ENCODE results near the gene RNF152. TPM values are rescaled to one million over a fixed set of nuclear protein-coding genes. Genes with fewer than 3 reads are reported as not detected.

The RNF152 gene
- total and polyA plus RNA-seq, 2 of the 4 experiments (the other 2 are of a cell fraction): 7.5 to 18.5 TPM

DNA sequence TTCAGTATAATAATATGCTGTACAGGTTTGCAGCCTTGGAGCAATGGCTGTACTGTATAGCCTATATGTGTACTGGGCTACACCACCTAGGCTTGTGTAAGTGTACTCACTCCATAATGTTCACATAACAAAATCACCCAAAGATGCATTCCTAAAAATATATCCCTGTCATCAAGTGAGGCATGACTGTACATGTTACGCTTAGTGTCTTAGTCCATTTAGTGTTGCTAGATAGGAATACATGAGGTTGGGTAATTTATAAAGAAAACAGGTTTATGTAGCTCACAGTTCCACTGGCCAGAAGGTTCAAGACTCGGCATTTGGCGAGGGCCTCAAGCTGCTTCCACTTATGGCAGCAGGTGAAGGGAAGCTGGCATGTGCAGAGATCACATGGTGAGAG lies 31.4 kb downstream of the RNF152 start:
- Histone ChIP-seq H3K27me3 (ENCODE audit: control insufficient read depth, insufficient read depth, low read length) (no peaks in the 10 kb centered on the region), H2AFZ (replicated peaks; ENCODE audit: low read length, poor library complexity) (no peak overlapping the region), H3K27ac (ENCODE audit: insufficient read depth, low read length) (no peak overlapping the region), H3K18ac (ENCODE audit: low read depth, low read length) (no peak overlapping the region), H3K79me1 (ENCODE audit: low read depth in 1 of 2, low read length in 2 of 2) (peaks cover 27 to 70% of the 10 kb centered on the region in 2 experiments), H4K8ac (ENCODE audit: low read depth in 2 of 2, low read length in 2 of 2) (no peak overlapping the region), H3K23ac (ENCODE audit: low read depth, low read length) (no peak overlapping the region), H2AK9ac (replicated peaks; ENCODE audit: low read depth, low read length, poor library complexity) (no peak overlapping the region), H2BK120ac (ENCODE audit: low read depth, low read length) (no peak overlapping the region), H4K91ac (ENCODE audit: insufficient read depth, low read depth, low read length) (no peak overlapping the region), H4K5ac (ENCODE audit: low read depth, low read length) (no peak overlapping the region), H3K9ac (ENCODE audit: low read depth, low read length) (no peak overlapping the region), H3K14ac (replicated peaks; ENCODE audit: low read depth, low read length) (no peak overlapping the region), H3K4me2 (ENCODE audit: low read depth, low read length) (no peak overlapping the region), H3K36me3 (ENCODE audit: control insufficient read depth, insufficient read depth, low read length) (peaks cover 6% of the 10 kb centered on the region; the same call in 1 of the 2 replicates), H3K56ac (ENCODE audit: extremely low read depth, insufficient read depth, low read length) (no peak overlapping the region), H3K4me3 (ENCODE audit: insufficient read depth, low read depth, low read length) (no peak overlapping the region), H3K9me3 (ENCODE audit: control insufficient read depth, insufficient read depth, low read length) (no peaks in the 10 kb centered on the region), H2BK15ac (ENCODE audit: low read depth, low read length) (no peak overlapping the region), H2BK20ac (ENCODE audit: low read depth, low read length) (no peak overlapping the region), H3K9me1 (ENCODE audit: insufficient read depth, low read length) (peaks cover 12% of the 10 kb centered on the region), H2BK5ac (ENCODE audit: low read depth, low read length, poor library complexity, severe bottlenecking) (no peak overlapping the region), H3K4me1 (ENCODE audit: control insufficient read depth, insufficient read depth, low read length) (peaks cover 3% of the 10 kb centered on the region; the same call in 1 of the 2 replicates), H2AK5ac (ENCODE audit: low read depth, low read length) (no peak overlapping the region), H4K20me1 (ENCODE audit: insufficient read depth, low read length) (peaks cover 9% of the 10 kb centered on the region), H3K4ac (ENCODE audit: low read depth, low read length) (no peak overlapping the region)
- ChIA-PET CTCF (no interaction called here), POLR2A (ENCODE audit: unreplicated experiment) (no interaction called here)
- no TSS peak for BruUV-seq (replicated peaks)
- no CpG with 5 or more reads among the region's 3 CpGs for WGBS, 2 experiments (ENCODE audit: extremely low coverage in 2 of 2, insufficient read length in 1 of 2)
- DNase-seq: no peak
- dilution Hi-C loops (cut with HindIII; ENCODE audit: low sequenced_read_pairs, unreplicated experiment) (no loop called here), in situ Hi-C loops (cut with MboI; ENCODE audit: low sequenced_read_pairs) (no loop called here), intact Hi-C loops (cut with micrococcal nuclease) (no loop called here)
- TF ChIP-seq MAFK (IDR thresholded peaks at IDR 0.05; ENCODE audit: low read depth, low read length): no peak
- no peak for TF ChIP-seq RFX5 (IDR thresholded peaks at IDR 0.05; ENCODE audit: low read depth, low read length)
- TF ChIP-seq CEBPB (IDR thresholded peaks at IDR 0.05; ENCODE audit: low read depth, low read length): no peak
- no peak for TF ChIP-seq SMC3 (IDR thresholded peaks at IDR 0.05; ENCODE audit: low read depth, low read length)
- TF ChIP-seq POLR2A (IDR thresholded peaks at IDR 0.05; ENCODE audit: low read depth, low read length): no peak
- TF ChIP-seq, protein P1, sequence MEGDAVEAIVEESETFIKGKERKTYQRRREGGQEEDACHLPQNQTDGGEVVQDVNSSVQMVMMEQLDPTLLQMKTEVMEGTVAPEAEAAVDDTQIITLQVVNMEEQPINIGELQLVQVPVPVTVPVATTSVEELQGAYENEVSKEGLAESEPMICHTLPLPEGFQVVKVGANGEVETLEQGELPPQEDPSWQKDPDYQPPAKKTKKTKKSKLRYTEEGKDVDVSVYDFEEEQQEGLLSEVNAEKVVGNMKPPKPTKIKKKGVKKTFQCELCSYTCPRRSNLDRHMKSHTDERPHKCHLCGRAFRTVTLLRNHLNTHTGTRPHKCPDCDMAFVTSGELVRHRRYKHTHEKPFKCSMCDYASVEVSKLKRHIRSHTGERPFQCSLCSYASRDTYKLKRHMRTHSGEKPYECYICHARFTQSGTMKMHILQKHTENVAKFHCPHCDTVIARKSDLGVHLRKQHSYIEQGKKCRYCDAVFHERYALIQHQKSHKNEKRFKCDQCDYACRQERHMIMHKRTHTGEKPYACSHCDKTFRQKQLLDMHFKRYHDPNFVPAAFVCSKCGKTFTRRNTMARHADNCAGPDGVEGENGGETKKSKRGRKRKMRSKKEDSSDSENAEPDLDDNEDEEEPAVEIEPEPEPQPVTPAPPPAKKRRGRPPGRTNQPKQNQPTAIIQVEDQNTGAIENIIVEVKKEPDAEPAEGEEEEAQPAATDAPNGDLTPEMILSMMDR (conservative IDR thresholded peaks at IDR 0.05; ENCODE audit: low read depth, low read length): no peak
- TF ChIP-seq, protein P2, sequence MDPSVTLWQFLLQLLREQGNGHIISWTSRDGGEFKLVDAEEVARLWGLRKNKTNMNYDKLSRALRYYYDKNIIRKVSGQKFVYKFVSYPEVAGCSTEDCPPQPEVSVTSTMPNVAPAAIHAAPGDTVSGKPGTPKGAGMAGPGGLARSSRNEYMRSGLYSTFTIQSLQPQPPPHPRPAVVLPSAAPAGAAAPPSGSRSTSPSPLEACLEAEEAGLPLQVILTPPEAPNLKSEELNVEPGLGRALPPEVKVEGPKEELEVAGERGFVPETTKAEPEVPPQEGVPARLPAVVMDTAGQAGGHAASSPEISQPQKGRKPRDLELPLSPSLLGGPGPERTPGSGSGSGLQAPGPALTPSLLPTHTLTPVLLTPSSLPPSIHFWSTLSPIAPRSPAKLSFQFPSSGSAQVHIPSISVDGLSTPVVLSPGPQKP (IDR thresholded peaks at IDR 0.05; ENCODE audit: borderline replicate concordance, low read depth, low read length): no peak
- no peak for ATAC-seq (ENCODE audit: low read depth)

Measured in IMR-90 (cell line).